CD14-positive monocyte (primary cell): Measurements from ENCODE around the gene AP3D1. TPM values are rescaled to one million over a fixed set of nuclear protein-coding genes. Genes with fewer than 3 reads are reported as not detected.

Experiments used
- DNase-seq, 3 donors: peaks; one replicate each; pipeline ENCODE4 v3.0.0-alpha.2; 2011 to 2022
- H2AFZ ChIP-seq: 2 replicates; pipeline ENCODE4 v1.6.0; 2012; ENCODE audit warnings: mild to moderate bottlenecking, low read depth, low read length, inconsistent platforms; ENCODE audit not compliant: insufficient read depth, poor library complexity, severe bottlenecking
- H3K27ac ChIP-seq, 2 donors: 1 replicate in 1 of 2; 2 replicates in 1 of 2; pipeline ENCODE4 v1.5.1; 2012 to 2013; ENCODE audit warnings: low read length in 2 of 2, control low read depth in 1 of 2, inconsistent platforms in 1 of 2, low read depth in 1 of 2, mild to moderate bottlenecking in 1 of 2
- H3K27me3 ChIP-seq, 2 donors: one replicate each; pipeline versions ENCODE4 v1.6.0 to v1.6.1; 2011 to 2013; ENCODE audit warnings: low read length in 2 of 2; ENCODE audit not compliant: control insufficient read depth in 2 of 2, insufficient read depth in 2 of 2
- H3K36me3 ChIP-seq, 2 donors: replicated peaks in 1 of 2; 1 replicate in 1 of 2; 2 replicates in 1 of 2; pipeline versions ENCODE4 v1.5.1 to v1.6.1; 2012 to 2013; ENCODE audit warnings: low read length in 2 of 2, control low read depth in 1 of 2, inconsistent platforms in 1 of 2, mild to moderate bottlenecking in 1 of 2; ENCODE audit not compliant: insufficient read depth in 2 of 2, control insufficient read depth in 1 of 2
- H3K4me1 ChIP-seq, 2 donors: 1 replicate in 1 of 2; 2 replicates in 1 of 2; pipeline versions ENCODE4 v1.5.1 to v1.6.1; 2012 to 2013; ENCODE audit warnings: low read length in 2 of 2, control low read depth in 1 of 2, inconsistent platforms in 1 of 2, mild to moderate bottlenecking in 1 of 2, moderate library complexity in 1 of 2; ENCODE audit not compliant: insufficient read depth in 2 of 2, control insufficient read depth in 1 of 2
- H3K4me2 ChIP-seq: replicated peaks from 2 replicates; pipeline ENCODE3; 2012; ENCODE audit warnings: low read length, moderate library complexity, mild to moderate bottlenecking; ENCODE audit not compliant: poor library complexity, severe bottlenecking; ENCODE audit errors: extremely low read depth
- H3K4me3 ChIP-seq, 3 experiments: fragments of 200-600 bp in 1 of 3; sonication (generic) in 1 of 3; replicated peaks in 1 of 3; 1 replicate in 2 of 3; 2 replicates in 1 of 3; pipeline ENCODE4 v1.5.1; 2011 to 2013; ENCODE audit warnings: low read length in 3 of 3, mild to moderate bottlenecking in 3 of 3, control low read depth in 2 of 3, low read depth in 2 of 3, inconsistent platforms in 1 of 3, moderate library complexity in 1 of 3
- H3K79me2 ChIP-seq: 2 replicates; pipeline ENCODE4 v1.6.0; 2012; ENCODE audit warnings: mild to moderate bottlenecking, control low read depth, inconsistent platforms, low read length, moderate library complexity; ENCODE audit not compliant: insufficient read depth
- H3K9ac ChIP-seq: 2 replicates; pipeline ENCODE4 v1.6.0; 2017; ENCODE audit warnings: low read length, mild to moderate bottlenecking; ENCODE audit not compliant: insufficient read depth, poor library complexity, severe bottlenecking
- H3K9me3 ChIP-seq, 2 donors: replicated peaks in 1 of 2; 1 replicate in 1 of 2; 2 replicates in 1 of 2; pipeline versions ENCODE4 v1.5.1 to v1.6.1; 2012 to 2013; ENCODE audit warnings: low read length in 2 of 2, control low read depth in 1 of 2; ENCODE audit not compliant: control insufficient read depth in 1 of 2, insufficient read depth in 1 of 2
- H4K20me1 ChIP-seq: 2 replicates; pipeline ENCODE4 v1.6.0; 2012; ENCODE audit warnings: mild to moderate bottlenecking, low read length, control low read depth, moderate library complexity; ENCODE audit not compliant: insufficient read depth
- H3K27ac Mint-ChIP-seq, 7 donors: one replicate each; pipeline ENCODE4 v1.8.0; 2020; ENCODE audit warnings: mild to moderate bottlenecking in 7 of 7, mixed read lengths in 7 of 7, moderate library complexity in 6 of 7, inconsistent platforms in 2 of 7
- H3K27me3 Mint-ChIP-seq, 3 donors: one replicate each; pipeline ENCODE4 v1.8.0; 2021 to 2022; ENCODE audit warnings: low read depth in 3 of 3, mild to moderate bottlenecking in 3 of 3, mixed read lengths in 3 of 3, moderate library complexity in 3 of 3, inconsistent platforms in 1 of 3
- H3K36me3 Mint-ChIP-seq, 2 donors: one replicate each; pipeline ENCODE4 v1.8.0; 2020; ENCODE audit warnings: mixed read lengths in 2 of 2, inconsistent platforms in 1 of 2, mild to moderate bottlenecking in 1 of 2
- H3K4me1 Mint-ChIP-seq: one replicate; pipeline ENCODE4 v1.8.0; 2020; ENCODE audit warnings: mild to moderate bottlenecking, mixed read lengths
- H3K4me3 Mint-ChIP-seq, 2 donors: one replicate each; pipeline ENCODE4 v1.8.0; 2020; ENCODE audit warnings: mild to moderate bottlenecking in 2 of 2, mixed read lengths in 2 of 2, moderate library complexity in 1 of 2
- H3K9me3 Mint-ChIP-seq, 7 donors: one replicate each; pipeline ENCODE4 v1.8.0; 2020 to 2022; ENCODE audit warnings: mixed read lengths in 7 of 7, mild to moderate bottlenecking in 6 of 7, moderate library complexity in 6 of 7, inconsistent platforms in 2 of 7
- CTCF ChIP-seq: fragments of 200-600 bp; IDR thresholded peaks from one replicate; pipeline ENCODE4 v1.8.0; 2022; ENCODE audit warnings: antibody characterized with exemption, mild to moderate bottlenecking
- WGBS: methylation state at CpG from one replicate; pipeline ENCODE4 v1.1.5; 2013; ENCODE audit warnings: missing lambda C conversion rate; ENCODE audit not compliant: insufficient coverage; 5-methylcytosine and 5-hydroxymethylcytosine counted together
- intact Hi-C, 2 donors: fragments of 100-400 bp; cut with micrococcal nuclease; formaldehyde crosslinking; loops; one replicate each; pipeline versions ENCODE4 v1.15.0 to v1.15.1; 2023
- polyA plus RNA-seq, 3 donors: library from polyadenylated mRNA; depleted of rRNA in 1 of 3; unstranded in 2 of 3; stranded (reverse) in 1 of 3; fragments of 300-500 nt in 2 of 3; fragments of >200 nt in 1 of 3; fragmentation: Illumina TruSeq in 2 of 3; gene quantifications; 1 replicate in 2 of 3; 2 replicates in 1 of 3; pipeline ENCODE4 v1.2.3, GENCODE V29; 2012 to 2021

The AP3D1 gene
- polyA plus RNA-seq, 3 donors: 9.6 to 105 (median 12.4) TPM

- Histone ChIP-seq H3K27me3 (no peaks in the 10 kb centered on the region), H3K27ac (no peak overlapping the region), H3K9ac (no peak overlapping the region), H3K4me3 (no peak overlapping the region), H3K79me2 (peaks cover 77% of the 10 kb centered on the region), H4K20me1 (peaks cover 78% of the 10 kb centered on the region), H3K4me1 (peaks cover 21 to 26% of the 10 kb centered on the region in 2 donors), H2AFZ (no peak overlapping the region), H3K9me3 (no peaks in the 10 kb centered on the region), H3K36me3 (peaks cover 42 to 73% of the 10 kb centered on the region in 2 donors), H3K4me2 (no peak overlapping the region)
- Mint-ChIP-seq H3K9me3 (peaks cover 0 to 3% (median 0%) of the 10 kb centered on the region in 7 donors), H3K4me3 (no peak overlapping the region), H3K27ac (peak overlapping the region in 3 of 7 donors; percentile 3 to 70 (median 12)), H3K27me3 (peaks cover 0 to 4% (median 2%) of the 10 kb centered on the region in 3 donors), H3K36me3 (peaks cover 57 to 84% of the 10 kb centered on the region in 2 donors), H3K4me1 (peaks cover 24% of the 10 kb centered on the region)
- no peak for TF ChIP-seq CTCF
- DNase-seq: no peak
- intact Hi-C loops: no loop called here
- 95% methylated on average over 10 of the region's 22 CpGs for WGBS
These were observed 33.1 kb upstream of the AP3D1 start for GRCh38 chr19:2184422-2184975.

GRCh38 chr19:2181633-2181997 lies 30.2 kb upstream of the AP3D1 start:
- H3K36me3 Mint-ChIP-seq: peaks cover 51 to 78% of the 10 kb centered on the region in 2 donors
- Histone ChIP-seq H3K4me2 (no peak overlapping the region), H2AFZ (no peak overlapping the region), H3K27ac (no peak overlapping the region), H3K9me3 (no peaks in the 10 kb centered on the region), H3K9ac (no peak overlapping the region), H3K27me3 (no peaks in the 10 kb centered on the region), H3K36me3 (peaks cover 39 to 66% of the 10 kb centered on the region in 2 donors), H3K4me1 (peaks cover 0 to under 1% of the 10 kb centered on the region in 2 donors), H4K20me1 (peaks cover 91% of the 10 kb centered on the region), H3K4me3 (no peak overlapping the region), H3K79me2 (peaks cover 88% of the 10 kb centered on the region)
- peaks cover 2% of the 10 kb centered on the region for H3K4me1 Mint-ChIP-seq
- 100% methylated on average over 7 of the region's 9 CpGs for WGBS
- peaks cover 0 to 2% (median 2%) of the 10 kb centered on the region in 3 donors for H3K27me3 Mint-ChIP-seq
- no peak overlapping the region for H3K4me3 Mint-ChIP-seq
- H3K9me3 Mint-ChIP-seq: no peaks in the 10 kb centered on the region
- no peak overlapping the region for H3K27ac Mint-ChIP-seq
- intact Hi-C loops: no loop called here
- no peak for DNase-seq
- no peak for TF ChIP-seq CTCF
